Transverse colon (tissue), 4 donors: ENCODE measurements around the gene HBA1. TPM values are rescaled to one million over a fixed set of nuclear protein-coding genes. Genes with fewer than 3 reads are reported as not detected.

Source experiments
- DNase-seq: peaks from one replicate; pipeline ENCODE4 v3.0.0-alpha.2; 2019
- H3K27ac ChIP-seq, 4 donors: fragments of 200-600 bp; sonication (generic); 2 replicates each; pipeline ENCODE4 v1.5.1; 2016 to 2018; ENCODE audit warnings: inconsistent platforms in 4 of 4
- H3K27me3 ChIP-seq: fragments of 200-600 bp; sonication (generic); 2 replicates; pipeline ENCODE4 v1.5.1; 2017; ENCODE audit warnings: inconsistent platforms
- H3K36me3 ChIP-seq, 4 donors: fragments of 200-600 bp; sonication (generic); 2 replicates each; pipeline ENCODE4 v1.5.1; 2017 to 2019; ENCODE audit warnings: inconsistent platforms in 4 of 4
- H3K4me1 ChIP-seq, 4 donors: fragments of 200-600 bp; sonication (generic); 2 replicates each; pipeline ENCODE4 v1.5.1; 2017 to 2020; ENCODE audit warnings: inconsistent platforms in 4 of 4
- H3K4me3 ChIP-seq, 4 donors: fragments of 200-600 bp; sonication (generic); 1 replicate in 1 of 4; 2 replicates in 3 of 4; pipeline versions ENCODE4 v1.5.1 to v1.6.1; 2017 to 2019; ENCODE audit warnings: inconsistent platforms in 4 of 4
- H3K9me3 ChIP-seq, 2 donors: fragments of 200-600 bp; sonication (generic); 2 replicates each; pipeline ENCODE4 v1.5.1; 2017 to 2019; ENCODE audit warnings: inconsistent platforms in 2 of 2
- CTCF ChIP-seq, 5 experiments: fragments of 200-600 bp in 3 of 5; fragments of 450-650 bp in 2 of 5; sonication (generic) in 3 of 5; IDR thresholded peaks; 1 replicate in 2 of 5; 2 replicates in 3 of 5; pipeline ENCODE4 v1.5.1; 2016 to 2017; ENCODE audit warnings: antibody characterized with exemption in 5 of 5, inconsistent platforms in 3 of 5, mild to moderate bottlenecking in 2 of 5, moderate library complexity in 1 of 5
- EP300 ChIP-seq: sonication (generic); formaldehyde crosslinking; IDR thresholded peaks from one replicate; pipeline ENCODE4 v1.6.1; 2017; ENCODE audit warnings: antibody characterized with exemption, low read depth
- POLR2A ChIP-seq: fragments of 450-650 bp; IDR thresholded peaks from one replicate; pipeline ENCODE4 v1.6.1; 2016; ENCODE audit warnings: antibody characterized with exemption, mild to moderate bottlenecking, moderate library complexity
- POLR2AphosphoS5 ChIP-seq, 3 donors: sonication (generic); formaldehyde crosslinking; IDR thresholded peaks; one replicate each; pipeline ENCODE4 v1.6.1; 2016; ENCODE audit warnings: antibody characterized with exemption in 3 of 3
- WGBS, 2 donors: methylation state at CpG; one replicate each; pipeline ENCODE4 v1.1.5; 2018; ENCODE audit warnings: low coverage in 1 of 2; 5-methylcytosine and 5-hydroxymethylcytosine counted together
- in situ Hi-C, 4 donors: fragments of 200-750 bp; cut with MboI; loops; one replicate each; pipeline versions ENCODE4 v1.15.0 to v1.15.1; 2017; ENCODE audit warnings: low sequenced_read_pairs in 3 of 4, low pct_ligation_motif_present in 1 of 4, low pct_unique_long_range_greater_than_20kb in 1 of 4
- intact Hi-C: fragments of 100-400 bp; cut with DNase I; formaldehyde crosslinking; loops from one replicate; pipeline ENCODE4 v1.15.1; 2023; ENCODE audit warnings: low total_unique reads
- small RNA-seq, 4 donors: library from RNA; depleted of rRNA; stranded (forward); fragments of <200 nt; gene quantifications; one replicate each; pipeline ENCODE3, GENCODE V24; 2016
- total RNA-seq, 4 donors: library from RNA; depleted of rRNA; stranded (reverse); fragments of >200 nt; gene quantifications; one replicate each; pipeline ENCODE4 v1.1.0, GENCODE V29; 2016

Gene HBA1
- total RNA-seq, 4 donors from 2014 or later, result 4.4 TPM; not detected in 3

- no peaks in the 10 kb centered on the region for H3K4me1 ChIP-seq
- H3K36me3 ChIP-seq, result peaks cover 0 to 42% (median 21%) of the 10 kb centered on the region in 4 donors
- H3K27me3 ChIP-seq, result no peaks in the 10 kb centered on the region
- DNase-seq, result no peak
- H3K27ac ChIP-seq, result no peak overlapping the region
- H3K4me3 ChIP-seq, result no peak overlapping the region
- in situ Hi-C loops, result no loop called here
- TF ChIP-seq POLR2AphosphoS5 (IDR thresholded peaks at IDR 0.05), result no peak
- TF ChIP-seq CTCF (IDR thresholded peaks at IDR 0.05), result no peak
- TF ChIP-seq EP300, result no peak
- TF ChIP-seq POLR2A, result no peak
- H3K9me3 ChIP-seq, result no peaks in the 10 kb centered on the region
- 92 to 100% methylated on average over 1 to 3 of the region's 3 CpGs for WGBS, 2 donors
- intact Hi-C loops, result no loop called here
These were observed 36.5 kb downstream of the HBA1 start for GRCh38 chr16:212999-213398.

- TF ChIP-seq POLR2AphosphoS5 (IDR thresholded peaks at IDR 0.05) (no peak), CTCF (IDR thresholded peaks at IDR 0.05) (no peak), EP300 (no peak), POLR2A (no peak)
- Histone ChIP-seq H3K27me3 (no peaks in the 10 kb centered on the region), H3K27ac (no peak overlapping the region), H3K9me3 (no peaks in the 10 kb centered on the region), H3K36me3 (peaks cover 0 to 73% (median 28%) of the 10 kb centered on the region in 4 donors), H3K4me3 (no peak overlapping the region), H3K4me1 (peaks cover 0 to 3% (median 1%) of the 10 kb centered on the region in 4 donors)
- WGBS, 2 donors, result 60 to 74% methylated on average over 3 to 4 of the region's 4 CpGs
- in situ Hi-C loops (no loop called here), intact Hi-C loops (no loop called here)
- no peak for DNase-seq
These were observed 43.5 kb downstream of the HBA1 start for GRCh38 chr16:220021-220420.

Small RNA genes within 50 kb of the gene (small RNA-seq; reads per million reads assigned to genes)
- gene RF00019, result 0 reads per million in 4 donors

Other genes with a start within 250 kb of the HBA1 start
- gene POLR3K, start 123.1 kb upstream of the HBA1 start, total RNA-seq, result 10 to 100 TPM in 1 of 4 donors, 1 to 10 TPM in 2, not detected in 1; 4.6 to 12.7 (median 5.2) TPM
- gene SNRNP25, start 122.9 kb upstream of the HBA1 start, total RNA-seq, result 10 to 100 TPM in 3 of 4 donors, 1 to 10 TPM in 1; 5.6 to 27.9 (median 20.2) TPM
- 100 to 1,000 TPM in 1 of 4 donors, 10 to 100 TPM in 3; 11.9 to 179 (median 33.8) TPM for gene RHBDF1, start 104.0 kb upstream of the HBA1 start, total RNA-seq
- 10 to 100 TPM; 22.3 to 63.2 (median 51.2) TPM for gene MPG, start 98.5 kb upstream of the HBA1 start, total RNA-seq
- gene NPRL3, start 38.0 kb upstream of the HBA1 start, total RNA-seq, result 10 to 100 TPM; 12.8 to 99.5 (median 22.6) TPM
- gene HBZ, start 24.0 kb upstream of the HBA1 start, total RNA-seq, result not detected
- not detected for gene HBM, start 10.7 kb upstream of the HBA1 start, total RNA-seq
- 10 to 100 TPM in 1 of 4 donors, 1 to 10 TPM in 2, not detected in 1; 1.8 to 10.8 (median 7.0) TPM for gene HBA2, start 3.8 kb upstream of the HBA1 start, total RNA-seq
- gene HBQ1, start 3.8 kb downstream of the HBA1 start, total RNA-seq, result not detected
- gene LUC7L, start 52.8 kb downstream of the HBA1 start, total RNA-seq, result 100 to 1,000 TPM in 3 of 4 donors, 10 to 100 TPM in 1; 85.1 to 316 (median 153) TPM
- gene FAM234A, start 58.1 kb downstream of the HBA1 start, total RNA-seq, result 100 to 1,000 TPM in 2 of 4 donors, 10 to 100 TPM in 2; 55.4 to 328 (median 112) TPM
- gene RGS11, start 99.3 kb downstream of the HBA1 start, total RNA-seq, result 10 to 100 TPM in 1 of 4 donors, 1 to 10 TPM in 3; 2.0 to 24.3 (median 6.7) TPM
- under 1 TPM in 1 of 4 donors, not detected in 3; 0.95 TPM for gene ARHGDIG, start 103.9 kb downstream of the HBA1 start, total RNA-seq
- gene PDIA2, start 106.5 kb downstream of the HBA1 start, total RNA-seq, result 1 to 10 TPM in 1 of 4 donors, under 1 TPM in 2, not detected in 1; 0.55 to 2.6 (median 0.79) TPM
- gene AXIN1, start 176.0 kb downstream of the HBA1 start, total RNA-seq, result 10 to 100 TPM; 41.4 to 73.7 (median 58.7) TPM
- 10 to 100 TPM; 24.7 to 81.2 (median 53.0) TPM for gene MRPL28, start 193.9 kb downstream of the HBA1 start, total RNA-seq
- 100 to 1,000 TPM; 105 to 300 (median 179) TPM for gene PGAP6, start 205.3 kb downstream of the HBA1 start, total RNA-seq
- 10 to 100 TPM; 37.5 to 82.3 (median 58.1) TPM for gene NME4, start 220.5 kb downstream of the HBA1 start, total RNA-seq
- 100 to 1,000 TPM in 2 of 4 donors, 10 to 100 TPM in 2; 65.7 to 148 (median 108) TPM for gene DECR2, start 225.2 kb downstream of the HBA1 start, total RNA-seq
- 10 to 100 TPM; 21.6 to 56.5 (median 42.2) TPM for gene RAB11FIP3, start 249.0 kb downstream of the HBA1 start, total RNA-seq